GM23338 (cell line): ENCODE measurements around the gene CHRM5. TPM values are rescaled to one million over a fixed set of nuclear protein-coding genes. Genes with fewer than 3 reads are reported as not detected.

ENCODE experiments used
- ATAC-seq: fragments of 200-7000 bp; cut with Tn5 transposase; 3 replicates; pipeline ENCODE4 v1.9.1; 2020
- DNase-seq: peaks from one replicate; pipeline ENCODE4 v3.0.0-alpha.2; 2015; ENCODE audit warnings: low spot score
- H2AFZ ChIP-seq: fragments of 200-600 bp; sonication (generic); 2 replicates; pipeline ENCODE4 v1.8.0; 2016; ENCODE audit warnings: antibody characterized with exemption, mild to moderate bottlenecking, moderate library complexity
- H3F3A ChIP-seq: fragments of 200-600 bp; sonication (generic); replicated peaks from 2 replicates; pipeline ENCODE4 v1.8.0; 2017; ENCODE audit warnings: antibody characterized with exemption, mixed run types, low read depth
- H3K27ac ChIP-seq: fragments of 200-600 bp; sonication (generic); 2 replicates; pipeline ENCODE4 v1.6.1; 2016; ENCODE audit warnings: low read depth
- H3K27me3 ChIP-seq: fragments of 200-600 bp; sonication (generic); 2 replicates; pipeline ENCODE4 v1.8.0; 2016; ENCODE audit warnings: mild to moderate bottlenecking, mixed run types, moderate library complexity; ENCODE audit not compliant: insufficient read depth
- H3K36me3 ChIP-seq: fragments of 200-600 bp; sonication (generic); 2 replicates; pipeline ENCODE4 v1.8.0; 2016; ENCODE audit warnings: mild to moderate bottlenecking; ENCODE audit not compliant: insufficient read depth
- H3K4me1 ChIP-seq: fragments of 200-600 bp; sonication (generic); 2 replicates; pipeline ENCODE4 v1.8.0; 2016; ENCODE audit warnings: mild to moderate bottlenecking, moderate library complexity; ENCODE audit not compliant: insufficient read depth
- H3K4me2 ChIP-seq: fragments of 200-600 bp; sonication (generic); 2 replicates; pipeline ENCODE4 v1.7.1; 2017; ENCODE audit warnings: mixed run types
- H3K4me3 ChIP-seq: fragments of 200-600 bp; sonication (generic); 2 replicates; pipeline ENCODE4 v1.6.1; 2016; ENCODE audit warnings: mixed run types
- H3K79me2 ChIP-seq: fragments of 200-600 bp; sonication (generic); replicated peaks from 2 replicates; pipeline ENCODE4 v1.8.0; 2017; ENCODE audit warnings: mild to moderate bottlenecking; ENCODE audit not compliant: insufficient read depth
- H3K9me2 ChIP-seq: fragments of 200-600 bp; sonication (generic); 2 replicates; pipeline ENCODE4 v1.8.0; 2017; ENCODE audit not compliant: insufficient read depth
- H4K20me1 ChIP-seq: fragments of 200-600 bp; sonication (generic); replicated peaks from 2 replicates; pipeline ENCODE4 v1.8.0; 2017; ENCODE audit warnings: mild to moderate bottlenecking; ENCODE audit not compliant: insufficient read depth
- H3K27ac Mint-ChIP-seq: 2 replicates; pipeline ENCODE4 v1.8.0; 2020; ENCODE audit warnings: inconsistent platforms, mild to moderate bottlenecking, moderate library complexity, mixed read lengths
- H3K27me3 Mint-ChIP-seq: 3 replicates; pipeline ENCODE4 v1.8.0; 2022; ENCODE audit warnings: low read depth, mild to moderate bottlenecking, moderate library complexity, mixed read lengths, inconsistent platforms; ENCODE audit not compliant: insufficient read depth, poor library complexity
- H3K36me3 Mint-ChIP-seq: 3 replicates; pipeline ENCODE4 v1.8.0; 2021; ENCODE audit warnings: low read depth, mild to moderate bottlenecking, inconsistent platforms, moderate library complexity, mixed read lengths
- H3K4me1 Mint-ChIP-seq: 3 replicates; pipeline ENCODE4 v1.8.0; 2020; ENCODE audit warnings: mild to moderate bottlenecking, inconsistent platforms, mixed read lengths
- H3K4me3 Mint-ChIP-seq: 3 replicates; pipeline ENCODE4 v1.8.0; 2021; ENCODE audit warnings: moderate library complexity, mild to moderate bottlenecking, inconsistent platforms, mixed read lengths
- H3K9me3 Mint-ChIP-seq: 3 replicates; pipeline ENCODE4 v1.8.0; 2020; ENCODE audit warnings: moderate library complexity, mild to moderate bottlenecking, inconsistent platforms, mixed read lengths
- ETS1 ChIP-seq: IDR thresholded peaks from 2 replicates; pipeline ENCODE4 v1.6.1; 2016; ENCODE audit warnings: antibody characterized with exemption
- EZH2 ChIP-seq: fragments of 200-600 bp; sonication (generic); IDR thresholded peaks from one replicate; pipeline ENCODE4 v1.8.0; 2017; ENCODE audit warnings: antibody characterized with exemption, mild to moderate bottlenecking, low read depth; ENCODE audit not compliant: unreplicated experiment
- EZH2phosphoT487 ChIP-seq: fragments of 200-600 bp; sonication (generic); IDR thresholded peaks from one replicate; pipeline ENCODE4 v1.8.1; 2018; ENCODE audit warnings: antibody characterized with exemption; ENCODE audit not compliant: unreplicated experiment
- JUNB ChIP-seq: IDR thresholded peaks from one replicate; pipeline ENCODE4 v1.6.1; 2016; ENCODE audit warnings: antibody characterized with exemption; ENCODE audit not compliant: unreplicated experiment
- POLR2AphosphoS5 ChIP-seq: IDR thresholded peaks from 2 replicates; pipeline ENCODE4 v1.6.1; 2016; ENCODE audit warnings: antibody characterized with exemption, low read depth
- ZNF331 ChIP-seq: fragments of 250-450 bp; sonication (Bioruptor Pico); IDR thresholded peaks from 2 replicates; pipeline ENCODE4 v1.5.0; 2020; ENCODE audit warnings: low read depth, mild to moderate bottlenecking, moderate library complexity
- polyA plus RNA-seq: library from polyadenylated mRNA; unstranded; fragments of >200 nt; fragmentation: Nextera tagmentation; extraction: Ambion mirVana; gene quantifications from 2 replicates; pipeline ENCODE4 v1.2.1, GENCODE V29; 2016
- total RNA-seq: library from RNA; depleted of rRNA; stranded (reverse); fragments of >200 nt; shearing (Covaris generic); gene quantifications from 2 replicates; pipeline ENCODE4 v1.2.3, GENCODE V29; 2014
- TF ChIP-seq, protein P1 (sequence below): IDR thresholded peaks from one replicate; pipeline ENCODE4 v1.6.1; 2018; ENCODE audit warnings: antibody characterized with exemption; ENCODE audit not compliant: unreplicated experiment
- TF ChIP-seq, protein P2 (sequence below): fragments of 250-450 bp; sonication (Bioruptor Pico); IDR thresholded peaks from 2 replicates; pipeline ENCODE4 v1.5.0; 2020; ENCODE audit warnings: mild to moderate bottlenecking, moderate library complexity

The CHRM5 gene
- total and polyA plus RNA-seq, 2 experiments from 2014 or later = not detected

DNA sequence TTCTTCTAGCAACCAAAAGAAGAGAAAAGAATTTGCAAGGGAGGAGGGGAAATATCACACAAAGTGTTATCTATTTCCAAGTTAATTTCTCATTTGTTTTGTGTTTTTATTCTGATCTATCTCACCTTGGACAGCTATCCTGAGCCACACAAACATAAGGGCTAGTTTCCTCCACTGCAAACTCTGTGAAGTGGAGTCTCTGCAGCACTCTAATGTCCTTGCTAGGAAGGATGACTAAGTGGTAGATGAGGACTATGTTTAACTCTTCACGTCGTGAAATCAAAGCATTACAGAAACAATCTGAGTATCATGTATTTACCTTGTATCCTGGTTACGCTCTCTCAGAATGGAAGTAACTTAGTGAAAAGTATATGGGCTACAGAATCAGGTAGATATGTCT lies 33.9 kb upstream of the CHRM5 start:
- H3K4me2 ChIP-seq = no peak overlapping the region
- no peaks in the 10 kb centered on the region for H3K27me3 ChIP-seq
- ATAC-seq = no peak

More for the DNA sequence above, 33.9 kb upstream of the CHRM5 start:
- Histone ChIP-seq H3F3A (no peaks in the 10 kb centered on the region), H3K79me2 (no peaks in the 10 kb centered on the region), H3K4me1 (no peaks in the 10 kb centered on the region), H3K4me3 (no peak overlapping the region), H2AFZ (no peak overlapping the region), H3K36me3 (no peaks in the 10 kb centered on the region), H3K27ac (no peak overlapping the region), H3K9me2 (no peaks in the 10 kb centered on the region), H4K20me1 (no peaks in the 10 kb centered on the region)
- no peaks in the 10 kb centered on the region; the same call in 2 of the 3 replicates for H3K9me3 Mint-ChIP-seq
- no peak for DNase-seq
- no peak overlapping the region for H3K4me3 Mint-ChIP-seq
- no peaks in the 10 kb centered on the region for H3K4me1 Mint-ChIP-seq
- TF ChIP-seq POLR2AphosphoS5 = no peak
- TF ChIP-seq EZH2phosphoT487 = no peak
- TF ChIP-seq JUNB = no peak
- no peak for TF ChIP-seq ETS1
- TF ChIP-seq, protein P1, sequence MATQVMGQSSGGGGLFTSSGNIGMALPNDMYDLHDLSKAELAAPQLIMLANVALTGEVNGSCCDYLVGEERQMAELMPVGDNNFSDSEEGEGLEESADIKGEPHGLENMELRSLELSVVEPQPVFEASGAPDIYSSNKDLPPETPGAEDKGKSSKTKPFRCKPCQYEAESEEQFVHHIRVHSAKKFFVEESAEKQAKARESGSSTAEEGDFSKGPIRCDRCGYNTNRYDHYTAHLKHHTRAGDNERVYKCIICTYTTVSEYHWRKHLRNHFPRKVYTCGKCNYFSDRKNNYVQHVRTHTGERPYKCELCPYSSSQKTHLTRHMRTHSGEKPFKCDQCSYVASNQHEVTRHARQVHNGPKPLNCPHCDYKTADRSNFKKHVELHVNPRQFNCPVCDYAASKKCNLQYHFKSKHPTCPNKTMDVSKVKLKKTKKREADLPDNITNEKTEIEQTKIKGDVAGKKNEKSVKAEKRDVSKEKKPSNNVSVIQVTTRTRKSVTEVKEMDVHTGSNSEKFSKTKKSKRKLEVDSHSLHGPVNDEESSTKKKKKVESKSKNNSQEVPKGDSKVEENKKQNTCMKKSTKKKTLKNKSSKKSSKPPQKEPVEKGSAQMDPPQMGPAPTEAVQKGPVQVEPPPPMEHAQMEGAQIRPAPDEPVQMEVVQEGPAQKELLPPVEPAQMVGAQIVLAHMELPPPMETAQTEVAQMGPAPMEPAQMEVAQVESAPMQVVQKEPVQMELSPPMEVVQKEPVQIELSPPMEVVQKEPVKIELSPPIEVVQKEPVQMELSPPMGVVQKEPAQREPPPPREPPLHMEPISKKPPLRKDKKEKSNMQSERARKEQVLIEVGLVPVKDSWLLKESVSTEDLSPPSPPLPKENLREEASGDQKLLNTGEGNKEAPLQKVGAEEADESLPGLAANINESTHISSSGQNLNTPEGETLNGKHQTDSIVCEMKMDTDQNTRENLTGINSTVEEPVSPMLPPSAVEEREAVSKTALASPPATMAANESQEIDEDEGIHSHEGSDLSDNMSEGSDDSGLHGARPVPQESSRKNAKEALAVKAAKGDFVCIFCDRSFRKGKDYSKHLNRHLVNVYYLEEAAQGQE = no peak
- TF ChIP-seq, protein P2, sequence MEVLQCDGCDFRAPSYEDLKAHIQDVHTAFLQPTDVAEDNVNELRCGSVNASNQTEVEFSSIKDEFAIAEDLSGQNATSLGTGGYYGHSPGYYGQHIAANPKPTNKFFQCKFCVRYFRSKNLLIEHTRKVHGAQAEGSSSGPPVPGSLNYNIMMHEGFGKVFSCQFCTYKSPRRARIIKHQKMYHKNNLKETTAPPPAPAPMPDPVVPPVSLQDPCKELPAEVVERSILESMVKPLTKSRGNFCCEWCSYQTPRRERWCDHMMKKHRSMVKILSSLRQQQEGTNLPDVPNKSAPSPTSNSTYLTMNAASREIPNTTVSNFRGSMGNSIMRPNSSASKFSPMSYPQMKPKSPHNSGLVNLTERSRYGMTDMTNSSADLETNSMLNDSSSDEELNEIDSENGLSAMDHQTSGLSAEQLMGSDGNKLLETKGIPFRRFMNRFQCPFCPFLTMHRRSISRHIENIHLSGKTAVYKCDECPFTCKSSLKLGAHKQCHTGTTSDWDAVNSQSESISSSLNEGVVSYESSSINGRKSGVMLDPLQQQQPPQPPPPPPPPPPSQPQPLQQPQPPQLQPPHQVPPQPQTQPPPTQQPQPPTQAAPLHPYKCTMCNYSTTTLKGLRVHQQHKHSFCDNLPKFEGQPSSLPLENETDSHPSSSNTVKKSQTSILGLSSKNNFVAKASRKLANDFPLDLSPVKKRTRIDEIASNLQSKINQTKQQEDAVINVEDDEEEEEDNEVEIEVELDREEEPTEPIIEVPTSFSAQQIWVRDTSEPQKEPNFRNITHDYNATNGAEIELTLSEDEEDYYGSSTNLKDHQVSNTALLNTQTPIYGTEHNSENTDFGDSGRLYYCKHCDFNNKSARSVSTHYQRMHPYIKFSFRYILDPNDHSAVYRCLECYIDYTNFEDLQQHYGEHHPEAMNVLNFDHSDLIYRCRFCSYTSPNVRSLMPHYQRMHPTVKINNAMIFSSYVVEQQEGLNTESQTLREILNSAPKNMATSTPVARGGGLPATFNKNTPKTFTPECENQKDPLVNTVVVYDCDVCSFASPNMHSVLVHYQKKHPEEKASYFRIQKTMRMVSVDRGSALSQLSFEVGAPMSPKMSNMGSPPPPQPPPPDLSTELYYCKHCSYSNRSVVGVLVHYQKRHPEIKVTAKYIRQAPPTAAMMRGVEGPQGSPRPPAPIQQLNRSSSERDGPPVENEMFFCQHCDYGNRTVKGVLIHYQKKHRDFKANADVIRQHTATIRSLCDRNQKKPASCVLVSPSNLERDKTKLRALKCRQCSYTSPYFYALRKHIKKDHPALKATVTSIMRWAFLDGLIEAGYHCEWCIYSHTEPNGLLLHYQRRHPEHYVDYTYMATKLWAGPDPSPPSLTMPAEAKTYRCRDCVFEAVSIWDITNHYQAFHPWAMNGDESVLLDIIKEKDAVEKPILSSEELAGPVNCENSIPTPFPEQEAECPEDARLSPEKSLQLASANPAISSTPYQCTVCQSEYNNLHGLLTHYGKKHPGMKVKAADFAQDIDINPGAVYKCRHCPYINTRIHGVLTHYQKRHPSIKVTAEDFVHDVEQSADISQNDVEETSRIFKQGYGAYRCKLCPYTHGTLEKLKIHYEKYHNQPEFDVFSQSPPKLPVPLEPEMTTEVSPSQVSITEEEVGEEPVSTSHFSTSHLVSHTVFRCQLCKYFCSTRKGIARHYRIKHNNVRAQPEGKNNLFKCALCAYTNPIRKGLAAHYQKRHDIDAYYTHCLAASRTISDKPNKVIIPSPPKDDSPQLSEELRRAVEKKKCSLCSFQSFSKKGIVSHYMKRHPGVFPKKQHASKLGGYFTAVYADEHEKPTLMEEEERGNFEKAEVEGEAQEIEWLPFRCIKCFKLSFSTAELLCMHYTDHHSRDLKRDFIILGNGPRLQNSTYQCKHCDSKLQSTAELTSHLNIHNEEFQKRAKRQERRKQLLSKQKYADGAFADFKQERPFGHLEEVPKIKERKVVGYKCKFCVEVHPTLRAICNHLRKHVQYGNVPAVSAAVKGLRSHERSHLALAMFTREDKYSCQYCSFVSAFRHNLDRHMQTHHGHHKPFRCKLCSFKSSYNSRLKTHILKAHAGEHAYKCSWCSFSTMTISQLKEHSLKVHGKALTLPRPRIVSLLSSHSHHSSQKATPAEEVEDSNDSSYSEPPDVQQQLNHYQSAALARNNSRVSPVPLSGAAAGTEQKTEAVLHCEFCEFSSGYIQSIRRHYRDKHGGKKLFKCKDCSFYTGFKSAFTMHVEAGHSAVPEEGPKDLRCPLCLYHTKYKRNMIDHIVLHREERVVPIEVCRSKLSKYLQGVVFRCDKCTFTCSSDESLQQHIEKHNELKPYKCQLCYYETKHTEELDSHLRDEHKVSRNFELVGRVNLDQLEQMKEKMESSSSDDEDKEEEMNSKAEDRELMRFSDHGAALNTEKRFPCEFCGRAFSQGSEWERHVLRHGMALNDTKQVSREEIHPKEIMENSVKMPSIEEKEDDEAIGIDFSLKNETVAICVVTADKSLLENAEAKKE (CRISPR knock-in tag) = no peak
- no peak for TF ChIP-seq ZNF331
- TF ChIP-seq EZH2 = no peak
- peaks cover 1% of the 10 kb centered on the region for H3K27me3 Mint-ChIP-seq
- H3K36me3 Mint-ChIP-seq = no peaks in the 10 kb centered on the region
- H3K27ac Mint-ChIP-seq = no peak overlapping the region; the same call in 1 of the 2 replicates
